ENCODE measurements around the gene PTBP1. TPM values are rescaled to one million over a fixed set of nuclear protein-coding genes. Genes with fewer than 3 reads are reported as not detected.
"Not testable (repeated sequence)": the region's sequence is repeated elsewhere in the genome, so short reads cannot be mapped to it uniquely, and the experiment has no call there.

The PTBP1 gene
- total and polyA plus RNA-seq, 4 experiments from 2014 or later = 67.7 to 315 (median 246) TPM

- no peak overlapping the region for H3K27ac ChIP-seq (ENCODE audit: low read depth, low read length)
- ChIA-PET CTCF (ENCODE audit: partially characterized antibody) (interaction anchor here (1.0 kb wide), 1 partner anchor 73 kb away, joined by 3 read pairs; no protein-coding TSS in a partner anchor), POLR2A (ENCODE audit: partially characterized antibody) (no interaction called here)
- Mint-ChIP-seq H3K27me3 (peaks cover 15 to 24% of the 10 kb centered on the region in 2 donors), H3K36me3 (no peaks in the 10 kb centered on the region), H3K27ac (no peak overlapping the region), H3K4me3 (no peak overlapping the region), H3K9me3 (peaks cover 0 to 3% (median 0%) of the 10 kb centered on the region in 8 donors), H3K4me1 (peaks cover 0 to 10% (median 6%) of the 10 kb centered on the region in 4 donors)
- no peaks in the 10 kb centered on the region for H3K9me3 ChIP-seq (ENCODE audit: control insufficient read depth in 1 of 2, low read length in 2 of 2)
- no peaks in the 10 kb centered on the region for H3K36me3 ChIP-seq (ENCODE audit: insufficient read depth, low read length)
- H3K4me1 ChIP-seq (ENCODE audit: insufficient read depth, low read length) = peaks cover 3% of the 10 kb centered on the region
- H3K4me3 ChIP-seq (ENCODE audit: low read length in 2 of 2) = no peak overlapping the region
- no peak for DNase-seq
- H3K27me3 ChIP-seq (ENCODE audit: insufficient read depth, low read length) = peaks cover 4% of the 10 kb centered on the region
- intact Hi-C loops (cut with micrococcal nuclease) = no loop called here
These were observed 46.1 kb downstream of the PTBP1 start for GRCh38 chr19:843180-843835.

DNA sequence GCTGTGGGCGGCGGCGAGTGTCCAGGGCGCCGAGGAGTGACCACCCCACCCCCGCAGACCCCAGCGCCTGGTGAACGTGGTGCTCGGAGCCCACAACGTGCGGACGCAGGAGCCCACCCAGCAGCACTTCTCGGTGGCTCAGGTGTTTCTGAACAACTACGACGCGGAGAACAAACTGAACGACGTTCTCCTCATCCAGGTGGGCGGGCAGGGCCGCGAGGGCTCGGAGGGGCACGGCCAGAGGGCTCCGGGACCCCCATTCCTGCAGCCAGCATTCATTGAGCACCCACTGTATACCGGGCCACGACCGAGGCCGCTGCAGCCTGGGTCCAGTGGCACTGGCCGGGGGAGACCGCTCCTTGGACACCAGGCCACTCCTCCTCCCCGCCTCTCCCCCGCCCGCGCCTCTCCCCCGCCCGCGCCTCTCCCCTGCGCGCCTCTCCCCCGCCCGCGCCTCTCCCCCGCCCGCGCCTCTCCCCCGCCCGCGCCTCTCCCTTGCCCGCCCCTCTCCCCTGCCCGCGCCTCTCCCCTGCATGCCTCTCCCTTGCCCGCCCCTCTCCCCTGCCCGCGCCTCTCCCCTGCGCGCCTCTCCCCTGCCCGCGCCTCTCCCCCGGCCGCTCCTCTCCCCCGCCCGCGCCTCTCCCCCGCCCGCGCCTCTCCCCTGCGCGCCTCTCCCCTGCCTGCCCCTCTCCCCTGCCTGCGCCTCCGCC is 46.7 kb downstream of the PTBP1 start:
- Histone ChIP-seq H3K27me3 (ENCODE audit: insufficient read depth, low read length) (peaks cover 4% of the 10 kb centered on the region), H3K27ac (ENCODE audit: low read depth, low read length) (no peak overlapping the region), H3K9me3 (ENCODE audit: control insufficient read depth in 1 of 2, low read length in 2 of 2) (no peaks in the 10 kb centered on the region), H3K4me1 (ENCODE audit: insufficient read depth, low read length) (peaks cover 3% of the 10 kb centered on the region), H3K36me3 (ENCODE audit: insufficient read depth, low read length) (no peaks in the 10 kb centered on the region), H3K4me3 (ENCODE audit: low read length in 2 of 2) (no peak overlapping the region)
- peaks cover 15 to 29% of the 10 kb centered on the region in 2 donors for H3K27me3 Mint-ChIP-seq
- peaks cover 0 to 3% (median 0%) of the 10 kb centered on the region in 8 donors for H3K9me3 Mint-ChIP-seq
- intact Hi-C loops (cut with micrococcal nuclease) = no loop called here
- no peaks in the 10 kb centered on the region for H3K36me3 Mint-ChIP-seq
- H3K4me3 Mint-ChIP-seq = peak overlapping the region in 2 of 8 donors; percentile 57 to 73
- no peak overlapping the region for H3K27ac Mint-ChIP-seq
- DNase-seq = no peak
- CTCF ChIA-PET (ENCODE audit: partially characterized antibody) = no interaction called here
- peaks cover 0 to 10% (median 6%) of the 10 kb centered on the region in 4 donors for H3K4me1 Mint-ChIP-seq
- POLR2A ChIA-PET (ENCODE audit: partially characterized antibody) = no interaction called here

- peak overlapping the region in 4 of 8 donors; percentile 35 to 73 (median 54) for H3K4me3 Mint-ChIP-seq
These were observed 47.3 kb downstream of the PTBP1 start for GRCh38 chr19:844546-844971.

DNA sequence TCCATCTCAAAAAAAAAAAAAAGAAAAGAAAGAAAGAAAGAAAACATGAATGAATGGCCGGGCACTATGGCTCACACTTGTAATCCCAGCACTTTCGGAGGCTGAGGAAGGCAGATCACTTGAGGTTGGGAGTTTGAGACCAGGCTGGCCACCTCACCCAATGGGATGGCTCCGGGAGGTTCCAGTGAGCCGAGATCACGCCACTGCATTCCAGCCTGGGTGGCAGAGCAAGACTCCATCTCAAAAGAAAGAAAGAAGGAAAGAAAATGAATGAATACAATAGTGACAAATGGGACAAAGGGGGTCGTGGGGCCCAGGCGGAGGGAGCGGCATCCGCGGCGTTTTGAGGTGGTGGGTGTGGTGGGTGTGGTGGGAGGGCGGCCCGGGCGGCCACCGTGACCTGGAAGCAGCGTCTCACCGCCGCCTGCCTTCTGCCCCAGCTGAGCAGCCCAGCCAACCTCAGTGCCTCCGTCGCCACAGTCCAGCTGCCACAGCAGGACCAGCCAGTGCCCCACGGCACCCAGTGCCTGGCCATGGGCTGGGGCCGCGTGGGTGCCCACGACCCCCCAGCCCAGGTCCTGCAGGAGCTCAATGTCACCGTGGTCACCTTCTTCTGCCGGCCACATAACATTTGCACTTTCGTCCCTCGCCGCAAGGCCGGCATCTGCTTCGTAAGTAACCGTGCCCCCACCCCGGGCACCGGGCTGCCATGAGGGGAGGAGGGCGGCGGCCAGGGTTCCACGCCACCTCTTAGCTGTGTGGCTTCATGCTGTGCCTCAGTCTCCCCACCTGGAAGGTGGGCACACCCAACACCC is 48.7 kb downstream of the PTBP1 start:
- peaks cover 18 to 32% of the 10 kb centered on the region in 2 donors for H3K27me3 Mint-ChIP-seq
- peak overlapping the region in 1 of 8 donors; percentile 35 for H3K4me3 Mint-ChIP-seq
- Histone ChIP-seq H3K36me3 (ENCODE audit: insufficient read depth, low read length) (no peaks in the 10 kb centered on the region), H3K9me3 (ENCODE audit: control insufficient read depth in 1 of 2, low read length in 2 of 2) (no peaks in the 10 kb centered on the region), H3K27ac (ENCODE audit: low read depth, low read length) (no peak overlapping the region), H3K4me1 (ENCODE audit: insufficient read depth, low read length) (peaks cover 3% of the 10 kb centered on the region), H3K27me3 (ENCODE audit: insufficient read depth, low read length) (peaks cover 4% of the 10 kb centered on the region), H3K4me3 (ENCODE audit: low read length in 2 of 2) (no peak overlapping the region)
- ChIA-PET CTCF (ENCODE audit: partially characterized antibody) (interaction anchor here (0.6 to 1.7 kb wide), 2 partner anchors 10 to 12 kb away, joined by 3 to 4 read pairs; no protein-coding TSS in a partner anchor), POLR2A (ENCODE audit: partially characterized antibody) (no interaction called here)
- H3K9me3 Mint-ChIP-seq = peaks cover 0 to 3% (median 0%) of the 10 kb centered on the region in 8 donors
- H3K27ac Mint-ChIP-seq = no peak overlapping the region
- peaks cover 0 to 10% (median 6%) of the 10 kb centered on the region in 4 donors for H3K4me1 Mint-ChIP-seq
- intact Hi-C loops (cut with micrococcal nuclease) = no loop called here
- H3K36me3 Mint-ChIP-seq = no peaks in the 10 kb centered on the region
- DNase-seq = no peak

More at GRCh38 chr19:844546-844971, 47.3 kb downstream of the PTBP1 start:
- POLR2A ChIA-PET (ENCODE audit: partially characterized antibody) = no interaction called here
- no peak overlapping the region for H3K4me3 ChIP-seq (ENCODE audit: low read length in 2 of 2)
- H3K36me3 Mint-ChIP-seq = no peaks in the 10 kb centered on the region
- no peaks in the 10 kb centered on the region for H3K9me3 ChIP-seq (ENCODE audit: control insufficient read depth in 1 of 2, low read length in 2 of 2)
- no peaks in the 10 kb centered on the region for H3K36me3 ChIP-seq (ENCODE audit: insufficient read depth, low read length)
- H3K27me3 Mint-ChIP-seq = peaks cover 17 to 32% of the 10 kb centered on the region in 2 donors
- H3K4me1 ChIP-seq (ENCODE audit: insufficient read depth, low read length) = peaks cover 3% of the 10 kb centered on the region
- H3K4me1 Mint-ChIP-seq = peaks cover 0 to 10% (median 6%) of the 10 kb centered on the region in 4 donors
- H3K9me3 Mint-ChIP-seq = peaks cover 0 to 3% (median 0%) of the 10 kb centered on the region in 8 donors
- H3K27ac ChIP-seq (ENCODE audit: low read depth, low read length) = no peak overlapping the region
- CTCF ChIA-PET (ENCODE audit: partially characterized antibody) = no interaction called here
- DNase-seq = no peak
- H3K27me3 ChIP-seq (ENCODE audit: insufficient read depth, low read length) = peaks cover 4% of the 10 kb centered on the region
- H3K27ac Mint-ChIP-seq = peak overlapping the region in 1 of 7 donors; percentile 22
- intact Hi-C loops (cut with micrococcal nuclease) = no loop called here

GRCh38 chr19:848386-848921 is 51.2 kb downstream of the PTBP1 start:
- Histone ChIP-seq H3K4me3 (ENCODE audit: low read length in 2 of 2) (no peak overlapping the region), H3K36me3 (ENCODE audit: insufficient read depth, low read length) (no peaks in the 10 kb centered on the region), H3K27me3 (ENCODE audit: insufficient read depth, low read length) (peaks cover 4% of the 10 kb centered on the region), H3K27ac (ENCODE audit: low read depth, low read length) (no peak overlapping the region), H3K9me3 (ENCODE audit: control insufficient read depth in 1 of 2, low read length in 2 of 2) (no peaks in the 10 kb centered on the region), H3K4me1 (ENCODE audit: insufficient read depth, low read length) (peaks cover 3% of the 10 kb centered on the region)
- no peak for DNase-seq
- peaks cover 15 to 34% of the 10 kb centered on the region in 2 donors for H3K27me3 Mint-ChIP-seq
- H3K4me1 Mint-ChIP-seq = peaks cover 0 to 5% (median 3%) of the 10 kb centered on the region in 4 donors
- ChIA-PET CTCF (ENCODE audit: partially characterized antibody) (no interaction called here), POLR2A (ENCODE audit: partially characterized antibody) (no interaction called here)
- H3K27ac Mint-ChIP-seq = no peak overlapping the region
- H3K4me3 Mint-ChIP-seq = no peak overlapping the region
- intact Hi-C loops (cut with micrococcal nuclease) = no loop called here
- H3K36me3 Mint-ChIP-seq = no peaks in the 10 kb centered on the region
- H3K9me3 Mint-ChIP-seq = no peaks in the 10 kb centered on the region

DNA sequence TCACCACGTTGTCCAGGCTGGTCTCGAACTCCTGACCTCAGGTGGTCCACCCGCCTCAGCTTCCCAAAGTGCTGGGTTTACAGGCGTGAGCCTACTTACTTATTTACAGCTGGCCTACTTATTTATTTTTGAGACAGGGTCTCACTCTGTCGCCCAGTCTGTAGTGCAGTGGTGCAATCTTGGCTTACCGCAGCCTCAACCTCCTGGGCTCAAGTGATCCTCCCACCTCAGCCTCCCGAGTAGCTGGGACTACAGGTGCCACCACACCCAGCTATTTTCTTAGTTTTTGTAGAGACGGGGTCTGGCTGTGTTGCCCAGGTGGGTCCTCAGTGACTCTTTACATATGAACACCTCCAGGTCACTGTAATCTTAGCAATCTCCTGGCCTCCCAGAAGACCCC is 51.9 kb downstream of the PTBP1 start:
- POLR2A ChIA-PET (ENCODE audit: partially characterized antibody); DNase-seq; CTCF ChIA-PET (ENCODE audit: partially characterized antibody); H3K4me3 ChIP-seq (ENCODE audit: low read length in 2 of 2); H3K27ac Mint-ChIP-seq; H3K4me1 Mint-ChIP-seq; H3K27me3 ChIP-seq (ENCODE audit: insufficient read depth, low read length); H3K36me3 Mint-ChIP-seq; intact Hi-C loops (cut with micrococcal nuclease); H3K4me3 Mint-ChIP-seq; H3K36me3 ChIP-seq (ENCODE audit: insufficient read depth, low read length); H3K9me3 Mint-ChIP-seq; H3K9me3 ChIP-seq (ENCODE audit: control insufficient read depth in 1 of 2, low read length in 2 of 2); H3K27ac ChIP-seq (ENCODE audit: low read depth, low read length); H3K4me1 ChIP-seq (ENCODE audit: insufficient read depth, low read length): not testable (repeated sequence)
- peaks cover 15 to 34% of the 10 kb centered on the region in 2 donors for H3K27me3 Mint-ChIP-seq
